ENCODE data around the gene HSD17B2. TPM values are rescaled to one million over a fixed set of nuclear protein-coding genes. Genes with fewer than 3 reads are reported as not detected.
A peak's percentile ranks its signal among the peaks of the same experiment; 100 is the strongest.
"Not testable (repeated sequence)": the region's sequence is repeated elsewhere in the genome, so short reads cannot be mapped to it uniquely, and the experiment has no call there.

The HSD17B2 gene
- total RNA-seq, 2 experiments from 2014 or later = not detected

GRCh38 chr16:82009789-82010188 lies 25.3 kb upstream of the HSD17B2 start:
- H3K4me1 Mint-ChIP-seq = peaks cover 17% of the 10 kb centered on the region
- not testable (repeated sequence) for H3K27ac Mint-ChIP-seq, H3K4me3 Mint-ChIP-seq, H3K27me3 Mint-ChIP-seq, DNase-seq
- peaks cover 15% of the 10 kb centered on the region for H3K9me3 Mint-ChIP-seq
- peaks cover 43% of the 10 kb centered on the region for H3K36me3 Mint-ChIP-seq

DNA sequence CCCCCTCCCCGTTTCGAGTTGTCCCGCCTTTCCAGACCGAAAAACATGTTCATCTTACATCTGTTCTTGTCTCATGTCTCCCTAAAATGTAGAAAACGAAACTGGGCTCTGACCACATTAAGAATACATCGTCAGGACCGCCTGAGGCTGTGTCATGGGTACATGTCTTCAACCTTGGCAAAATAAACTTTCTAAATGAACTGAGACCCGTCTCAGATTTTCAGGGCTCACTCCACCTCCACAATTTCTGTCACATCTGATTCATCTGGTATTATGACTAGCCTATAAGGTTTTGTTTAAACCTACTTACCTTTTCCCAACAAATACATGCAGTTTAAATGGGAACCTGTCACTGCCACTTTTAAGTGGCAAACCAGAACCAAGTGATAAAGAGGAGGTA lies 24.4 kb upstream of the HSD17B2 start:
- Mint-ChIP-seq H3K4me1 (peaks cover 17% of the 10 kb centered on the region), H3K36me3 (peaks cover 40% of the 10 kb centered on the region), H3K9me3 (peaks cover 16% of the 10 kb centered on the region), H3K27me3 (peaks cover 2% of the 10 kb centered on the region), H3K27ac (peak overlapping the region; percentile 73), H3K4me3 (peak overlapping the region; percentile 83)
- no peak for DNase-seq

- peak; percentile 75 for DNase-seq
- H3K4me3 Mint-ChIP-seq = peak within 1 kb of the TSS; percentile 83
- H3K9me3 Mint-ChIP-seq = peaks cover 17% of the 10 kb centered on the region
- peaks cover 6% of the 10 kb centered on the region for H3K27me3 Mint-ChIP-seq
- H3K27ac Mint-ChIP-seq = peak within 1 kb of the TSS; percentile 73
- H3K4me1 Mint-ChIP-seq = peaks cover 17% of the 10 kb centered on the region
- H3K36me3 Mint-ChIP-seq = peaks cover 40% of the 10 kb centered on the region
Measured at GRCh38 chr16:82011199-82011641, 23.8 kb upstream of the HSD17B2 start, which contains the start of gene SDR42E1. Gene SDR42E1, minus strand, starts transcription at chr16:82011470. Its CDS starts 10,612 bp downstream, at chr16:82000858.

- Mint-ChIP-seq H3K9me3 (peaks cover 15% of the 10 kb centered on the region), H3K27ac (no peak overlapping the region), H3K27me3 (peaks cover 12% of the 10 kb centered on the region), H3K36me3 (peaks cover 34% of the 10 kb centered on the region), H3K4me3 (no peak overlapping the region), H3K4me1 (peaks cover 17% of the 10 kb centered on the region)
- no peak for DNase-seq
Measured at GRCh38 chr16:82013139-82013538, 21.9 kb upstream of the HSD17B2 start.

DNA sequence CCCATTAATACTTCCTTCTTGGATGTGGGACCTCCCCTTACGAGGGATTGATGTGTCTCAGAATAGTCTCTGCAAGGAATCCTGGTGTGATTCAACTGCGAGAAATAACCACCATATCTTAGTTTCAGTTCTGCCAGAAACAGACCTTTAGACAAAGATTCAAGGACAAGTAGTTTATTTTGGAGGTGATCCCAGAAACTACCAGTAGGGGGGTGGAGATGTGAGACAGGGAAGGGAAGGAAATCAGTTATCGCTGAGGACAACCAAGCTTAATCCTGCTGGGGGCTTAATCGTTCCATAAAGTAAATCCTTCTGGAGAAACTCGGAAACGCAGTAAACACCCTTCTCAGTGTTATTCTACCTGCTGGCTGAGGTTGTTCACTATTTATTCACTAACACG lies 18.8 kb upstream of the HSD17B2 start:
- Mint-ChIP-seq H3K27me3 (peaks cover 12% of the 10 kb centered on the region), H3K4me1 (peaks cover 4% of the 10 kb centered on the region), H3K36me3 (peaks cover 5% of the 10 kb centered on the region), H3K4me3 (no peak overlapping the region), H3K9me3 (peaks cover 2% of the 10 kb centered on the region), H3K27ac (no peak overlapping the region)
- no peak for DNase-seq

DNA sequence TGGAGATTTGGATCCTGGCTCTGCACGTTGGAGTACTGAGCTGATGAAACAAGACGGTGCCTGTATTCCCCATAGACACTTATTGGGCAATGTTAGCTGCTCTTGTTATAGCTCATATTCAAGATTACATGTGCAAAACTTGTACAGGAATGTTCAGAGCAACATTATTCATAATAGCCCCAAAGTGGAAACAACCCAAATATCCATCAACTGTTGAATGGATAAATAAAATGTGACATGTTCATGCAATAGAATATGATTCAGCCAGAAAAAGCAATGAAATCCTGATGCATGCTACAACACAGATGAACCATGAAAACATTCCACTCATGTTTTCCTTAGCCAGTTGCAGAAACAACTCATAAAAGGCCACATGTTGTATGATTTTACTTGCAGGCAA lies 18.1 kb upstream of the HSD17B2 start:
- Mint-ChIP-seq H3K4me1 (peaks cover 2% of the 10 kb centered on the region), H3K27ac (no peak overlapping the region), H3K36me3 (peaks cover 2% of the 10 kb centered on the region), H3K9me3 (peaks cover 2% of the 10 kb centered on the region), H3K27me3 (peaks cover 12% of the 10 kb centered on the region), H3K4me3 (no peak overlapping the region)
- DNase-seq = no peak

GRCh38 chr16:82017911-82018568 lies 17.0 kb upstream of the HSD17B2 start:
- H3K36me3 Mint-ChIP-seq = no peaks in the 10 kb centered on the region
- H3K27ac Mint-ChIP-seq = no peak overlapping the region
- no peaks in the 10 kb centered on the region for H3K4me1 Mint-ChIP-seq
- H3K4me3 Mint-ChIP-seq = no peak overlapping the region
- DNase-seq = no peak
- H3K9me3 Mint-ChIP-seq = peaks cover 2% of the 10 kb centered on the region
- peaks cover 13% of the 10 kb centered on the region for H3K27me3 Mint-ChIP-seq

GRCh38 chr16:82019535-82019934 lies 15.5 kb upstream of the HSD17B2 start:
- Mint-ChIP-seq H3K9me3 (peaks cover 2% of the 10 kb centered on the region), H3K4me1 (no peaks in the 10 kb centered on the region), H3K36me3 (no peaks in the 10 kb centered on the region), H3K4me3 (no peak overlapping the region), H3K27me3 (peaks cover 25% of the 10 kb centered on the region), H3K27ac (no peak overlapping the region)
- no peak for DNase-seq

- DNase-seq = no peak
- Mint-ChIP-seq H3K27ac (no peak overlapping the region), H3K4me3 (no peak overlapping the region), H3K9me3 (peaks cover 2% of the 10 kb centered on the region), H3K36me3 (no peaks in the 10 kb centered on the region), H3K4me1 (no peaks in the 10 kb centered on the region), H3K27me3 (peaks cover 25% of the 10 kb centered on the region)
Measured at GRCh38 chr16:82020051-82020450, 15.0 kb upstream of the HSD17B2 start.

DNA sequence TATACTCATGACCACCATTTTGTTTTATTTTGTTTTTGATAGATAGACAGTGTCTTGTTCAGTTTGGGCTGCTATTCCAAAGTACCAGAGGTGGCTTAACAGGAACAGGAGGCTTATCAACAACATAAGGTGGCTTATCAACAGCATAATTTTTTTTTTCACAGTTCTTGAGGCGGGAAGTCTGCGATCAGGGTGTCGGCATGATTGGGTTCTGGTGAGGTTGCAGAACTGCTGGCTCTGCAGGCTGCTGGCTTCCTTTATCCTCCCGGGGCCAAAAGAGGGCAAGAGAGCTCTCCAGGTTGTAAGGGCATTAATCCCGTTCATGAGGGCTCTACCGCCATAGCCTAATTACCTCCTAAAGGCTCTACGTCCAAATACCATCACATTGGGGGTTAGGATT lies 11.8 kb upstream of the HSD17B2 start:
- H3K27ac Mint-ChIP-seq = no peak overlapping the region
- H3K36me3 Mint-ChIP-seq = no peaks in the 10 kb centered on the region
- H3K4me3 Mint-ChIP-seq = no peak overlapping the region
- peaks cover 18% of the 10 kb centered on the region for H3K27me3 Mint-ChIP-seq
- no peaks in the 10 kb centered on the region for H3K4me1 Mint-ChIP-seq
- no peak for DNase-seq
- H3K9me3 Mint-ChIP-seq = no peaks in the 10 kb centered on the region

- H3K4me1 Mint-ChIP-seq = no peaks in the 10 kb centered on the region
- H3K9me3 Mint-ChIP-seq = no peaks in the 10 kb centered on the region
- H3K27ac Mint-ChIP-seq = no peak overlapping the region
- no peaks in the 10 kb centered on the region for H3K36me3 Mint-ChIP-seq
- DNase-seq = no peak
- H3K27me3 Mint-ChIP-seq = peaks cover 18% of the 10 kb centered on the region
- H3K4me3 Mint-ChIP-seq = no peak overlapping the region
Measured at GRCh38 chr16:82024316-82024715, 10.7 kb upstream of the HSD17B2 start.

DNA sequence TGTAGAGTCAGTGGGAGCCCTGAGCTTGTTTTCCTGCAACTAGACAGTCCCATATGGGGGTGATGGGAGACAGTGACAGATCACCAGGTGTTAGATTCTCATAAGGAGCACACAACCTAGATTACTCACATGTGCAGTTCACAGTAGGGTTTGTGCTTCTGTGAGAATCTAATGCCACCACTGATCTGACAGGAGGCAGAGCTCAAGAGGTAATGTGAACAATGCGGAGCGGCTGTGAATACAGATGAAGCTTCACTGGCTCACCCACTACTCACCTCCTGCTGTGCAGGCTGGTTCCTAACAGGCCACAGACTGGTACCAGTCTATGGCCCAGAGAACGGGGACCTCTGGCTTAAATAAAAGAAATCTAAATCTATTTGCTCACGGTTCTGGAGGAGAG lies 10.2 kb upstream of the HSD17B2 start:
- H3K27ac Mint-ChIP-seq = no peak overlapping the region

DNA sequence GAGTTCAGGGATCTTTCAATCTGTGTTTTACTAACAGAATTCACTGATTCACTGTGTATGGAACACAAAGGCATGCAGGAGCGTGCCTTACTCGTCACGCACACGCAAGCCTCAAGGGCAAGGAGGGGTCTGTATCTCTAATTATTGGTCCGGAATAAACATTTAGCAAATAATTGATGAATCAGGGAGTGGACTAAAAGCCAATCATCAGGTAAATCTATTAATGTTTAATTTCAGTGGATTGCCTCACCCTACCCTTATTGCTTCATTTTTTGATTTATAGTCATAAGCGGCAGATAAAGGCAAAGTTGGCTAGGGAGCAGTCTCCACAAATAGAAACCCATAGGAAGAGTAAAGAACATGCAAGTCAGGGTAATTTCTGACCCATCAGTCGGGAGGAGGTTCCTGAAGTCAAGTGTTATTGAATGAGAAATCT lies 7.4 kb upstream of the HSD17B2 start:
- DNase-seq = no peak
- no peaks in the 10 kb centered on the region for H3K9me3 Mint-ChIP-seq
- H3K36me3 Mint-ChIP-seq = no peaks in the 10 kb centered on the region
- H3K27me3 Mint-ChIP-seq = peaks cover 18% of the 10 kb centered on the region
- H3K4me3 Mint-ChIP-seq = no peak overlapping the region
- H3K27ac Mint-ChIP-seq = no peak overlapping the region
- H3K4me1 Mint-ChIP-seq = no peaks in the 10 kb centered on the region

More for the DNA sequence above, 10.2 kb upstream of the HSD17B2 start:
- H3K36me3 Mint-ChIP-seq = no peaks in the 10 kb centered on the region
- H3K9me3 Mint-ChIP-seq = no peaks in the 10 kb centered on the region
- no peak for DNase-seq
- H3K27me3 Mint-ChIP-seq = peaks cover 18% of the 10 kb centered on the region
- no peak overlapping the region for H3K4me3 Mint-ChIP-seq
- H3K4me1 Mint-ChIP-seq = no peaks in the 10 kb centered on the region

DNA sequence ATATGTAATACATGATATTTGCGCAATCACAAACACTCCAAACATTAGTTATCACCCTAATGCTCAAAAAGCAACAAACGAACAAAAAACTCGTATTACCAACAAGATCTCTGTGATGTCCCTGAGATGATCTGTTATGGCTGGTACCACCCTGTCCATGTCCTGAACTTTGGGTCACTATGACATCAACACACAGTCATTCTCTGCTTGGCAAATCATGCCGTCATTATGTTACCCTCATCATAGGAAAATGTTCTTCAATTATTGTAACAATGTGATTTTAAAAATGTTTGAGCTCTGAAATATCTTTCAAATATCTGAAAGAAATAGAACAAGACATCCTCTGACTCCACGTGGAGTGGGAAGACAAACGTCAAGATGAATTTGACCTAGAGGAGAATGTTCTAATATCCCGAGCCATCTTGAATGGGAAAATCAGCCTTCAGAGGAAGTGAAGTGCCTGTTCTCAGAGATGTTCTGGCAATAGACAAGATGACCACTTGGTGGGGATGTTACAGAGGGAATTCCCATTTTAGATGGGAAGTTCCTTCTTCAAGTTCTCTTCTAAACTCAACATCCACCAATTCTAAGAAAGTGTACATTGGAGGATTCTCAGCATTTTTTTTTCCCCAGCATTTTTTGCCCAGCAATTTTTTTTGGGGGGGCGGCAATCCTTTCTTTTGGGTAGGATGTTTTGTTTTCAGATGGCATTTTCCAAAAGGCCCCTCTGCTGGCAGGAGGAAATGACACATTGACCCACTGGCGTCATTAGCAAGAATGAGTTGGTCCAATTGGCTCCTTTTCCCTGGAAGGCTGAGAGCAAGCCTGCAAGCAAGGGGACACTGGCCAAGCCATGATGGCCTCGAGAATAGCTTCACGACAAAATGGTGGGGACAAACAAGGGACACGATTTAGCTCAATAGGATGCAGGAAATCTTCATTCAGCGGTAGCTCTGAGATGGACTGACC lies 3.7 kb upstream of the HSD17B2 start:
- no peaks in the 10 kb centered on the region for H3K36me3 Mint-ChIP-seq

DNA sequence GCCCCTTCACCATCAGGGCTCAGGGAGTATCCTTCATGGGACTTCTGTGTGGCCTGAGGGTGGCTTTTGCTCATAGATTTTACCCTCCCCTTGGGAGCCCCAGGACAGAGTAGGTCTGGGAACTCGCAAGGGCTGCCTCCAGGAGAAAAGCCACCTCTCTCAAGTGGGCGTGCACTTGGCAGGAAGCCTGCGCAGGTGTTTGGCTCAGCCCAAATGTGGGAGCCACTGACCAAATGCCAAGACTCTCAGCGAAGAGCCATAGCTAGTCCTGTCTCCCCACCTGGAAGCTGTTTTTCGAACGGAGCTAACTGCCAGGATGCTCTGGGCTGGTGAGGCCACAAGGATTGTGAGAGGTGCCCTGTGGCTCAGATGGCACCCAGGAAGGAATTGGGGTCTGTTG lies 2.0 kb upstream of the HSD17B2 start:
- no peak overlapping the region for H3K27ac Mint-ChIP-seq
- H3K9me3 Mint-ChIP-seq = no peaks in the 10 kb centered on the region
- H3K36me3 Mint-ChIP-seq = no peaks in the 10 kb centered on the region
- no peaks in the 10 kb centered on the region for H3K4me1 Mint-ChIP-seq
- DNase-seq = no peak
- H3K27me3 Mint-ChIP-seq = peaks cover 8% of the 10 kb centered on the region
- H3K4me3 Mint-ChIP-seq = no peak overlapping the region

More for the DNA sequence above, 3.7 kb upstream of the HSD17B2 start:
- Mint-ChIP-seq H3K4me1 (no peaks in the 10 kb centered on the region), H3K27me3 (peaks cover 8% of the 10 kb centered on the region), H3K9me3 (no peaks in the 10 kb centered on the region), H3K27ac (no peak overlapping the region), H3K4me3 (no peak overlapping the region)
- DNase-seq = no peak

Data from activated naive CD8-positive, alpha-beta T cell treated with anti-CD3 and anti-CD28 coated beads for 36 hours (primary cell).